Activated naive CD4-positive, alpha-beta T cell treated with anti-CD3 and anti-CD28 coated beads, Interleukin-2, amount 50 U/mL, for 24 hours (primary cell): ENCODE measurements around the gene TCEA2.

Source experiments
- H3K27ac Mint-ChIP-seq: one replicate; pipeline ENCODE4 v1.8.0; 2021; ENCODE audit warnings: mild to moderate bottlenecking, mixed read lengths
- H3K27me3 Mint-ChIP-seq: one replicate; pipeline ENCODE4 v1.8.0; 2021; ENCODE audit warnings: mixed read lengths
- H3K36me3 Mint-ChIP-seq: one replicate; pipeline ENCODE4 v1.8.0; 2021; ENCODE audit warnings: mixed read lengths
- H3K4me1 Mint-ChIP-seq: one replicate; pipeline ENCODE4 v1.8.0; 2021; ENCODE audit warnings: mixed read lengths
- H3K4me3 Mint-ChIP-seq: one replicate; pipeline ENCODE4 v1.8.0; 2021; ENCODE audit warnings: mild to moderate bottlenecking, mixed read lengths
- H3K9me3 Mint-ChIP-seq: one replicate; pipeline ENCODE4 v1.8.0; 2021; ENCODE audit warnings: mixed read lengths

Gene TCEA2

GRCh38 chr20:64041781-64042053, 21.3 kb upstream of the TCEA2 start:
- Mint-ChIP-seq H3K27ac (no peak overlapping the region), H3K4me1 (peaks cover 63% of the 10 kb centered on the region), H3K36me3 (no peaks in the 10 kb centered on the region)

GRCh38 chr20:64042054-64042781, 20.8 kb upstream of the TCEA2 start:
- Mint-ChIP-seq H3K36me3 (no peaks in the 10 kb centered on the region), H3K4me3 (peak overlapping the region; percentile 85), H3K27me3 (peaks cover 1% of the 10 kb centered on the region), H3K9me3 (no peaks in the 10 kb centered on the region), H3K27ac (peak overlapping the region; percentile 92), H3K4me1 (peaks cover 61% of the 10 kb centered on the region)

More at GRCh38 chr20:64041781-64042053, 21.3 kb upstream of the TCEA2 start:
- H3K27me3 Mint-ChIP-seq, result peaks cover under 1% of the 10 kb centered on the region
- peak overlapping the region; percentile 85 for H3K4me3 Mint-ChIP-seq
- no peaks in the 10 kb centered on the region for H3K9me3 Mint-ChIP-seq

DNA sequence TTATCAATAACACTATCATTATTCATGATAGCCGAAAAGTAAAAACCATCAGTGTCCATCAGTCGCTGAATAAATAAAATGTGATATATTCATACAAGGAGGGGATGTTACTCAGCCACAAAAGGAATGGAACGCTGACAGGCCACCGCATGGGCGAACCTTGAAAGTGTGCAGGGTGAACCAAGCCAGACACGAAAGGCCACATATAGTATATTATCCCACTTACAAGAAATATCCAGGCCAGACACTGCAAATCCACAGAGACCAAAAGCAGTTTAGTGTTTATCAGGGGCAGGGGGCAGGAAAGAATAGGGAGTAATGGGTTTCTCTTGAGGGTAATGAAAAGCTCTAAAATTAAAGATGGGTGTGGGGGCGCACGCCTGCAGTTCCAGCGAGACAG, 19.2 kb upstream of the TCEA2 start:
- Mint-ChIP-seq H3K4me1 (peaks cover 56% of the 10 kb centered on the region), H3K36me3 (no peaks in the 10 kb centered on the region), H3K4me3 (peak overlapping the region; percentile 73), H3K27ac (peak overlapping the region; percentile 84), H3K9me3 (no peaks in the 10 kb centered on the region), H3K27me3 (peaks cover 1% of the 10 kb centered on the region)

DNA sequence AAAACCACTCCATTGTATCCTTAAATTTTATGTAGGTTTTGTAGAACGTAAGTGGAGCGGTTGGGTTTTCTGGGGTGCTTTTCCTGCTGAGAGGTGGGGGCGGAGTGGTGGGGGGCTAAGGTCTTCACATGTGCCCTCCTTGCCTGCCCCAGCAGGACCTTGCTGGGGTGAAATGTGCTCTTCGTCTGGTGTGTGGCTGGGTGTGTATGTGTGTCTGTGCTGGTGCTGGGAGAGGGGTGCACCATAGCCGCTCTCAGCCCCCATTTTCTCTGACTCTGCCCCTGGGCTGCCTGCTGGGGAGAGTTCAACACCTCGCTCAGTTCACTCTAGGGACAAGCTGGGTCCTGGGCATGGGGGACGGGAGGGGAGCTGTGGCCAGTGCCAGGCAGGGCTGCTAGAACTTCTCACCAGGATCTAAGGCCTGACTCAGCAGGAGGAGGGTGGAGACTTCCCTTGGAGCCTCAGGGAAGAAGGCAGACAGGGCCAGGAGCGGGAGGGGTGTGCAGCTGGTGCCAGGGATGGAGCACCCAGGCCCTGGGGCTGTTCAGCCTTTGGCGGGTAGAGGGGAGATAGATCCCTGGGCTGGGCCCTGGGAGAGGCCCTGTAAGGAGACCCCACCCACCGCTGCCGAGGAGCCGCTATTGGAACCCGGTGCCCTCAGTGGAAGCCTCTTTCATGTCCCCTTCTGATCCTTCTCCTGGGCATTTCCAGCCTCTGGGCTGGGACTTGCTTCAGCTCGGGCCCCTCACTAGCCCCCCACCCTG, 18.3 kb upstream of the TCEA2 start:
- H3K36me3 Mint-ChIP-seq, result no peaks in the 10 kb centered on the region
- peak overlapping the region; percentile 84 for H3K27ac Mint-ChIP-seq
- H3K9me3 Mint-ChIP-seq, result no peaks in the 10 kb centered on the region
- H3K4me1 Mint-ChIP-seq, result peaks cover 53% of the 10 kb centered on the region
- H3K27me3 Mint-ChIP-seq, result peaks cover 1% of the 10 kb centered on the region
- no peak overlapping the region for H3K4me3 Mint-ChIP-seq

- H3K27ac Mint-ChIP-seq, result peak overlapping the region; percentile 47
- H3K4me1 Mint-ChIP-seq, result peaks cover 45% of the 10 kb centered on the region
- H3K4me3 Mint-ChIP-seq, result no peak overlapping the region
- H3K9me3 Mint-ChIP-seq, result no peaks in the 10 kb centered on the region
- H3K36me3 Mint-ChIP-seq, result no peaks in the 10 kb centered on the region
- peaks cover 1% of the 10 kb centered on the region for H3K27me3 Mint-ChIP-seq
Measured at GRCh38 chr20:64045346-64046011, 17.5 kb upstream of the TCEA2 start.

DNA sequence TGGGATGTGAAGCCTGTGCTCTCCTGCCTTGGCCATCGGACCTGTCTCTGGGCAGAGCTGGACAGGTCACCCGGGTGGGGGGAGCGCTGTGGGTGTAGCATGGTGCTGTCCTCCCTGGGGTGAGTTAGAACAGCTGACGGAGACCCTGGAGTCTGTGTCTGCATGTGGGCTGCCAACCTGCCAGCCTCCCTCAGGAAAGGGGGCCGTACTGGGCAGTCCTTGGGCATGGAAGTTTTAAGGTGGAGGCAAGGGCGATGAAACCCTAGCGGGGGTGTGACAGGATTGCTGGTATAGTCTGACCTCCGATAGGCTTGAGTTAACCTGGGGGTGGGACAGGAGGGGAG, 16.0 kb upstream of the TCEA2 start:
- H3K27ac Mint-ChIP-seq, result peak overlapping the region; percentile 23
- peaks cover 37% of the 10 kb centered on the region for H3K4me1 Mint-ChIP-seq
- H3K9me3 Mint-ChIP-seq, result no peaks in the 10 kb centered on the region
- peaks cover 3% of the 10 kb centered on the region for H3K27me3 Mint-ChIP-seq
- peak overlapping the region; percentile 26 for H3K4me3 Mint-ChIP-seq
- no peaks in the 10 kb centered on the region for H3K36me3 Mint-ChIP-seq

- peaks cover 3% of the 10 kb centered on the region for H3K27me3 Mint-ChIP-seq
- no peaks in the 10 kb centered on the region for H3K36me3 Mint-ChIP-seq
- H3K4me3 Mint-ChIP-seq, result peak overlapping the region; percentile 54
- H3K27ac Mint-ChIP-seq, result peak overlapping the region; percentile 30
- peaks cover 37% of the 10 kb centered on the region for H3K4me1 Mint-ChIP-seq
- no peaks in the 10 kb centered on the region for H3K9me3 Mint-ChIP-seq
Measured at GRCh38 chr20:64047968-64048401, 15.0 kb upstream of the TCEA2 start.

- peaks cover 5% of the 10 kb centered on the region for H3K27me3 Mint-ChIP-seq
- no peaks in the 10 kb centered on the region for H3K9me3 Mint-ChIP-seq
- H3K36me3 Mint-ChIP-seq, result no peaks in the 10 kb centered on the region
- H3K4me3 Mint-ChIP-seq, result no peak overlapping the region
- H3K4me1 Mint-ChIP-seq, result peaks cover 36% of the 10 kb centered on the region
- H3K27ac Mint-ChIP-seq, result no peak overlapping the region
Measured at GRCh38 chr20:64048402-64049044, 14.5 kb upstream of the TCEA2 start.

DNA sequence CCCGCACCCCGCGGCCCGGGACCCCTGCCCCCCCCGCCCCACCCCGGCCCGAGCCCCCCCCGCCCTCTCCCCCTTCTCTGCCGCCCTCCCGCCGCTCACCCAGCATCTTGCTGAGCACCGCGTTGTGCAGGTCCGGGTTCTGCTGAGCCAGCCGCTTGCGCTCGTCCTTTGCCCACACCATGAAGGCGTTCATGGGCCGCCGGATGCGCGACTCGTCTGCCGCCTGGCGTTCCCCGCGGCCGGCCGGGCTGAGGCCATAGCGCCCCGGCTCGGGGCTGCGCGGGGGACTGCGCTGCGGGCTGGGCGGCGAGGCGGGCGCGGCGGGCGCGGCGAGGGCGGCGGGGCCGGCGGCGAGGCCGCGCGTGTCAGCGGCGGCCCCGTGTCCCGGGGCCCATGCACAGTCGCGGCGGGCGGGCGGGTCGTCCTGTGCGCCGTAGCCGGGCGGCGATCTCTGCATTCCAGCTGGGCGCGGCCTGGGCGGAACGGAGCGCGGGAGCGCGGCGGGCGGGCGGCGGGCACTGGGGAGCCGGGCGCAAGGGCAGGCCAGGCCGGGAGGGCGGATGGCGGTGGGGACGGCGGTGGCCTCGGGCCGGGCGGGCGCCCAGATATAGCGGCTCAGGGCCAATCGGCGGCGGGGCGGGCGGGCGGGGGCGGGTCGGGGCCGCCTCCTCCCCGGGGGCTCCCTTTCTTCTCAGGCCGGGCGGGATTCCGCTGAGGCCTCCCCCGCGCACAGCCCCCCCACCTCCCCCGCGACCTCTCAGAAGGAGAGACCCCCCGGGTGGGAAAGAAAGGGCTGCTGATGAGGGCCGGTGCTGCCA, 13.7 kb upstream of the TCEA2 start, which contains the start of gene SOX18:
Gene SOX18 (minus strand): TSS at position 580 of the 818 bp plus-strand sequence. CDS start 123 bp downstream, at position 457.
- Mint-ChIP-seq H3K4me3 (peak within 1 kb of the TSS; percentile 66), H3K36me3 (no peaks in the 10 kb centered on the region), H3K27me3 (peaks cover 7% of the 10 kb centered on the region), H3K4me1 (peaks cover 29% of the 10 kb centered on the region), H3K27ac (no peak within 1 kb of the TSS), H3K9me3 (no peaks in the 10 kb centered on the region)

- Mint-ChIP-seq H3K4me1 (peaks cover 23% of the 10 kb centered on the region), H3K4me3 (peak overlapping the region; percentile 19), H3K27ac (no peak overlapping the region), H3K27me3 (peaks cover 7% of the 10 kb centered on the region), H3K36me3 (no peaks in the 10 kb centered on the region), H3K9me3 (no peaks in the 10 kb centered on the region)
Measured at GRCh38 chr20:64049878-64050260, 13.1 kb upstream of the TCEA2 start.

- no peaks in the 10 kb centered on the region for H3K36me3 Mint-ChIP-seq
- H3K4me3 Mint-ChIP-seq, result no peak overlapping the region
- H3K27me3 Mint-ChIP-seq, result peaks cover 7% of the 10 kb centered on the region
- no peaks in the 10 kb centered on the region for H3K9me3 Mint-ChIP-seq
- no peak overlapping the region for H3K27ac Mint-ChIP-seq
- H3K4me1 Mint-ChIP-seq, result peaks cover 18% of the 10 kb centered on the region
Measured at GRCh38 chr20:64050261-64051032, 12.6 kb upstream of the TCEA2 start.

DNA sequence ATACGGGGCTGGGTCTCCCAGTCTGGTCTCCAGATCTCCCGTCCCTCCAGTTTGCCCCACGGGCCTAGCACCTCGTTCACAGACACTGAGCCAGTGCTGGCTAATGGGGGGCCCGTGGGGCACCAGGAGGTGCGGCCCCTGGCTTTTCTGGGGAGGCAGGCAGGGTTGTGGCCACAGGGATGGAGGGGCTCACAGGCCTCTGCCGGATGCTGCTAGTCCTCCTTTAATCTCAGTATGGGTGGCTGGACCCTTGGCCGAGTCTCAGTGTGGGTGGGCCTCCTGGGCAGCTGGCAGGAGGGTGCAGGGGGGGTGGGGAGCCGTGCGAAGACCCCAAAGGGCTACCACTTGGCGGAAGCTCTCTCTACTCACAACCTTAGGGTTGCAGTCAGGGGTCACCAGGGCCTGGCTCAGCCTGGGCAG, 12.0 kb upstream of the TCEA2 start:
- Mint-ChIP-seq H3K9me3 (no peaks in the 10 kb centered on the region), H3K27me3 (peaks cover 7% of the 10 kb centered on the region), H3K36me3 (no peaks in the 10 kb centered on the region), H3K27ac (no peak overlapping the region), H3K4me3 (no peak overlapping the region), H3K4me1 (peaks cover 13% of the 10 kb centered on the region)

DNA sequence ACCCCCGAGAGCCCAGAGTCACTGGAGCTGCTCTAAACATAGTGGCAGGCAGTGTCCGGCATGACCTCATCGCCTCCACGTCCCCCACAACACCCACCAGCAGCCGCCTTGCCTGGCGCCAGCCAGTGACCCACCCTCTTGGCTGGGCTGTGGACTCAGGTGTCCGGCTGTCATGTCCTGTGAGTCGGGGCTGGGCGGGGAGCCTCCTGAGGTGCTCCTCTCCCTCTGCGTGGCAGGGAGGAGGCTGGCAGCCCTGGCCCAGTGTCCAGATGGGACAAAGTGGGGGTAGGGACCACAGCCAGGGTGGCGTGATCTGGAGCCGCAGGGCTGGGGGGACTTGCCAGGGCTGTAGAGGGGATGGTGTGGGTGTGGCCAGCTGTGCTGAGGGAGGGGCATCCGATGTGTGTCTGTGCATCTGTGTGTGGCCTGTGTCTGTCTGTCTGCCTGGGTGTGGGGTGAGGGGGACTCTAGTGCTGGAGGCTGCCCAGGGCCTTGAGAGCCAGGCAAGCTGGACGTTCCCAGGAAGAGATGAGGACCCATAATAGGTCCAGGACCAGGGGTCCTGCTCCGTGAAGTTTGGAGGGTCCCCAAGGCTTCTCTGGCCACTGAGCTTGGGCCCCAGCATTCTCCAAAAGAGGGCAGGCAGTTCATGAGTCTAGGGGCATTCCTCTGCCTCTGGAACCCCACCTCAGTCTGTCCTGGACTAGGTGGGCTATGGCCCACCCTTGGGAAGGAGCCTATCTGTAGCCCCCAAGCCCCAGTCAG, 11.3 kb upstream of the TCEA2 start:
- Mint-ChIP-seq H3K27me3 (peaks cover 6% of the 10 kb centered on the region), H3K4me3 (no peak overlapping the region), H3K4me1 (peaks cover 6% of the 10 kb centered on the region), H3K9me3 (no peaks in the 10 kb centered on the region), H3K27ac (no peak overlapping the region), H3K36me3 (no peaks in the 10 kb centered on the region)

GRCh38 chr20:64052326-64052722, 10.7 kb upstream of the TCEA2 start:
- peaks cover 4% of the 10 kb centered on the region for H3K4me1 Mint-ChIP-seq
- H3K27ac Mint-ChIP-seq, result no peak overlapping the region
- H3K9me3 Mint-ChIP-seq, result no peaks in the 10 kb centered on the region
- H3K27me3 Mint-ChIP-seq, result peaks cover 5% of the 10 kb centered on the region
- no peak overlapping the region for H3K4me3 Mint-ChIP-seq
- no peaks in the 10 kb centered on the region for H3K36me3 Mint-ChIP-seq
